GM23338 (cell line): Measurements from ENCODE around the gene HIPK1. TPM values are rescaled to one million over a fixed set of nuclear protein-coding genes. Genes with fewer than 3 reads are reported as not detected.

Source experiments
- ATAC-seq: fragments of 200-7000 bp; cut with Tn5 transposase; 3 replicates; pipeline ENCODE4 v1.9.1; 2020
- DNase-seq: peaks from one replicate; pipeline ENCODE4 v3.0.0-alpha.2; 2015; ENCODE audit warnings: low spot score
- H2AFZ ChIP-seq: fragments of 200-600 bp; sonication (generic); 2 replicates; pipeline ENCODE4 v1.8.0; 2016; ENCODE audit warnings: antibody characterized with exemption, mild to moderate bottlenecking, moderate library complexity
- H3F3A ChIP-seq: fragments of 200-600 bp; sonication (generic); replicated peaks from 2 replicates; pipeline ENCODE4 v1.8.0; 2017; ENCODE audit warnings: antibody characterized with exemption, mixed run types, low read depth
- H3K27ac ChIP-seq: fragments of 200-600 bp; sonication (generic); 2 replicates; pipeline ENCODE4 v1.6.1; 2016; ENCODE audit warnings: low read depth
- H3K27me3 ChIP-seq: fragments of 200-600 bp; sonication (generic); 2 replicates; pipeline ENCODE4 v1.8.0; 2016; ENCODE audit warnings: mild to moderate bottlenecking, mixed run types, moderate library complexity; ENCODE audit not compliant: insufficient read depth
- H3K36me3 ChIP-seq: fragments of 200-600 bp; sonication (generic); 2 replicates; pipeline ENCODE4 v1.8.0; 2016; ENCODE audit warnings: mild to moderate bottlenecking; ENCODE audit not compliant: insufficient read depth
- H3K4me1 ChIP-seq: fragments of 200-600 bp; sonication (generic); 2 replicates; pipeline ENCODE4 v1.8.0; 2016; ENCODE audit warnings: mild to moderate bottlenecking, moderate library complexity; ENCODE audit not compliant: insufficient read depth
- H3K4me2 ChIP-seq: fragments of 200-600 bp; sonication (generic); 2 replicates; pipeline ENCODE4 v1.7.1; 2017; ENCODE audit warnings: mixed run types
- H3K4me3 ChIP-seq: fragments of 200-600 bp; sonication (generic); 2 replicates; pipeline ENCODE4 v1.6.1; 2016; ENCODE audit warnings: mixed run types
- H3K79me2 ChIP-seq: fragments of 200-600 bp; sonication (generic); replicated peaks from 2 replicates; pipeline ENCODE4 v1.8.0; 2017; ENCODE audit warnings: mild to moderate bottlenecking; ENCODE audit not compliant: insufficient read depth
- H3K9me2 ChIP-seq: fragments of 200-600 bp; sonication (generic); 2 replicates; pipeline ENCODE4 v1.8.0; 2017; ENCODE audit not compliant: insufficient read depth
- H4K20me1 ChIP-seq: fragments of 200-600 bp; sonication (generic); replicated peaks from 2 replicates; pipeline ENCODE4 v1.8.0; 2017; ENCODE audit warnings: mild to moderate bottlenecking; ENCODE audit not compliant: insufficient read depth
- H3K27ac Mint-ChIP-seq: 2 replicates; pipeline ENCODE4 v1.8.0; 2020; ENCODE audit warnings: inconsistent platforms, mild to moderate bottlenecking, moderate library complexity, mixed read lengths
- H3K27me3 Mint-ChIP-seq: 3 replicates; pipeline ENCODE4 v1.8.0; 2022; ENCODE audit warnings: low read depth, mild to moderate bottlenecking, moderate library complexity, mixed read lengths, inconsistent platforms; ENCODE audit not compliant: insufficient read depth, poor library complexity
- H3K36me3 Mint-ChIP-seq: 3 replicates; pipeline ENCODE4 v1.8.0; 2021; ENCODE audit warnings: low read depth, mild to moderate bottlenecking, inconsistent platforms, moderate library complexity, mixed read lengths
- H3K4me1 Mint-ChIP-seq: 3 replicates; pipeline ENCODE4 v1.8.0; 2020; ENCODE audit warnings: mild to moderate bottlenecking, inconsistent platforms, mixed read lengths
- H3K4me3 Mint-ChIP-seq: 3 replicates; pipeline ENCODE4 v1.8.0; 2021; ENCODE audit warnings: moderate library complexity, mild to moderate bottlenecking, inconsistent platforms, mixed read lengths
- H3K9me3 Mint-ChIP-seq: 3 replicates; pipeline ENCODE4 v1.8.0; 2020; ENCODE audit warnings: moderate library complexity, mild to moderate bottlenecking, inconsistent platforms, mixed read lengths
- CREB1 ChIP-seq: fragments of 250-450 bp; sonication (Bioruptor Pico); IDR thresholded peaks from 2 replicates; pipeline ENCODE4 v1.5.0; 2020; ENCODE audit warnings: low read depth, mild to moderate bottlenecking, moderate library complexity
- EZH2 ChIP-seq: fragments of 200-600 bp; sonication (generic); IDR thresholded peaks from one replicate; pipeline ENCODE4 v1.8.0; 2017; ENCODE audit warnings: antibody characterized with exemption, mild to moderate bottlenecking, low read depth; ENCODE audit not compliant: unreplicated experiment
- EZH2phosphoT487 ChIP-seq: fragments of 200-600 bp; sonication (generic); IDR thresholded peaks from one replicate; pipeline ENCODE4 v1.8.1; 2018; ENCODE audit warnings: antibody characterized with exemption; ENCODE audit not compliant: unreplicated experiment
- JUNB ChIP-seq: IDR thresholded peaks from one replicate; pipeline ENCODE4 v1.6.1; 2016; ENCODE audit warnings: antibody characterized with exemption; ENCODE audit not compliant: unreplicated experiment
- NANOG ChIP-seq: IDR thresholded peaks from 2 replicates; pipeline ENCODE4 v1.6.1; 2016; ENCODE audit warnings: antibody characterized with exemption, borderline replicate concordance
- POLR2AphosphoS5 ChIP-seq: IDR thresholded peaks from 2 replicates; pipeline ENCODE4 v1.6.1; 2016; ENCODE audit warnings: antibody characterized with exemption, low read depth
- STAT1 ChIP-seq: IDR thresholded peaks from one replicate; pipeline ENCODE4 v1.6.1; 2016; ENCODE audit warnings: antibody characterized with exemption; ENCODE audit not compliant: unreplicated experiment
- ZNF114 ChIP-seq: fragments of 250-450 bp; sonication (Bioruptor Pico); IDR thresholded peaks from 2 replicates; pipeline ENCODE4 v1.5.0; 2020; ENCODE audit warnings: mild to moderate bottlenecking, moderate library complexity
- ZNF331 ChIP-seq: fragments of 250-450 bp; sonication (Bioruptor Pico); IDR thresholded peaks from 2 replicates; pipeline ENCODE4 v1.5.0; 2020; ENCODE audit warnings: low read depth, mild to moderate bottlenecking, moderate library complexity
- polyA plus RNA-seq: library from polyadenylated mRNA; unstranded; fragments of >200 nt; fragmentation: Nextera tagmentation; extraction: Ambion mirVana; gene quantifications from 2 replicates; pipeline ENCODE4 v1.2.1, GENCODE V29; 2016
- total RNA-seq: library from RNA; depleted of rRNA; stranded (reverse); fragments of >200 nt; shearing (Covaris generic); gene quantifications from 2 replicates; pipeline ENCODE4 v1.2.3, GENCODE V29; 2014
- TF ChIP-seq, protein P1 (sequence below): IDR thresholded peaks from one replicate; pipeline ENCODE4 v1.6.1; 2018; ENCODE audit warnings: antibody characterized with exemption; ENCODE audit not compliant: unreplicated experiment
- TF ChIP-seq, protein P2 (sequence below): fragments of 250-450 bp; sonication (Bioruptor Pico); IDR thresholded peaks from 2 replicates; pipeline ENCODE4 v1.5.0; 2020; ENCODE audit warnings: mild to moderate bottlenecking, moderate library complexity
- TF ChIP-seq, protein P3 (sequence below): IDR thresholded peaks from 2 replicates; pipeline ENCODE4 v1.6.1; 2016; ENCODE audit warnings: antibody characterized with exemption
- TF ChIP-seq, protein P4 (sequence below), 2 experiments: fragments of 200-600 bp in 1 of 2; sonication (generic) in 1 of 2; conservative IDR thresholded peaks; 2 replicates each; pipeline versions ENCODE4 v1.5.1 to v1.6.1; 2016 to 2017; ENCODE audit warnings: antibody characterized with exemption in 2 of 2, low read depth in 2 of 2, mild to moderate bottlenecking in 2 of 2, moderate library complexity in 1 of 2

Gene HIPK1
- total and polyA plus RNA-seq, 2 experiments from 2014 or later: 14.3 to 47.5 TPM

DNA sequence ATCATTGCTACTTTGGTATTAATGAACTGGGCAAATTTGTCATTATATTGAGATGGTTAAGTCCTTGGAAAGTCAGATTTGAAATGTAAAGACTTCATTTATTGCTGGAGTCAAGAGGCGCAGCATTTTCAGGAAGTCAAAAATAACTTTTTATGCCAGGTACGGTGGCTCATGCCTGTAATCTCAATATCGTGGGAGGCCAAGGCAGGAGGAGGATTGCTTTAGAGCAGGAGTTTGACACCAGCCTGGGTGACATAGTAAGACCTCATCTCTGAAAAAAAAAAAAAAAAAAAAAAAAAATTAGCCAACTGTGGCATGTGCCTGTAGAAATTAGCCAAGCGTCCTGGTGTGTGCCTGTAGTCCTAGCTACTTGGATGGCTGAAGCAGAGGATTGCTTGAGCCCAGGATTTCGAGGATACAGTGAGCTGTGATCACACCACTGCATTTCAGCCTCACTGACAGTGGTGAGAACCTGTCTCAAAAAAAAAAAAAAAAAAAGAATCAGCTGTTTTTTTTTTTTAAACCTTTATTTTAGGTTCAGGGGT, 5.5 kb downstream of the HIPK1 start (continued):
- no peak for TF ChIP-seq ZNF114
- TF ChIP-seq EZH2phosphoT487: no peak
- TF ChIP-seq, protein P1, sequence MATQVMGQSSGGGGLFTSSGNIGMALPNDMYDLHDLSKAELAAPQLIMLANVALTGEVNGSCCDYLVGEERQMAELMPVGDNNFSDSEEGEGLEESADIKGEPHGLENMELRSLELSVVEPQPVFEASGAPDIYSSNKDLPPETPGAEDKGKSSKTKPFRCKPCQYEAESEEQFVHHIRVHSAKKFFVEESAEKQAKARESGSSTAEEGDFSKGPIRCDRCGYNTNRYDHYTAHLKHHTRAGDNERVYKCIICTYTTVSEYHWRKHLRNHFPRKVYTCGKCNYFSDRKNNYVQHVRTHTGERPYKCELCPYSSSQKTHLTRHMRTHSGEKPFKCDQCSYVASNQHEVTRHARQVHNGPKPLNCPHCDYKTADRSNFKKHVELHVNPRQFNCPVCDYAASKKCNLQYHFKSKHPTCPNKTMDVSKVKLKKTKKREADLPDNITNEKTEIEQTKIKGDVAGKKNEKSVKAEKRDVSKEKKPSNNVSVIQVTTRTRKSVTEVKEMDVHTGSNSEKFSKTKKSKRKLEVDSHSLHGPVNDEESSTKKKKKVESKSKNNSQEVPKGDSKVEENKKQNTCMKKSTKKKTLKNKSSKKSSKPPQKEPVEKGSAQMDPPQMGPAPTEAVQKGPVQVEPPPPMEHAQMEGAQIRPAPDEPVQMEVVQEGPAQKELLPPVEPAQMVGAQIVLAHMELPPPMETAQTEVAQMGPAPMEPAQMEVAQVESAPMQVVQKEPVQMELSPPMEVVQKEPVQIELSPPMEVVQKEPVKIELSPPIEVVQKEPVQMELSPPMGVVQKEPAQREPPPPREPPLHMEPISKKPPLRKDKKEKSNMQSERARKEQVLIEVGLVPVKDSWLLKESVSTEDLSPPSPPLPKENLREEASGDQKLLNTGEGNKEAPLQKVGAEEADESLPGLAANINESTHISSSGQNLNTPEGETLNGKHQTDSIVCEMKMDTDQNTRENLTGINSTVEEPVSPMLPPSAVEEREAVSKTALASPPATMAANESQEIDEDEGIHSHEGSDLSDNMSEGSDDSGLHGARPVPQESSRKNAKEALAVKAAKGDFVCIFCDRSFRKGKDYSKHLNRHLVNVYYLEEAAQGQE: no peak
- no peak for TF ChIP-seq JUNB
- TF ChIP-seq STAT1: no peak
- TF ChIP-seq NANOG: no peak

DNA sequence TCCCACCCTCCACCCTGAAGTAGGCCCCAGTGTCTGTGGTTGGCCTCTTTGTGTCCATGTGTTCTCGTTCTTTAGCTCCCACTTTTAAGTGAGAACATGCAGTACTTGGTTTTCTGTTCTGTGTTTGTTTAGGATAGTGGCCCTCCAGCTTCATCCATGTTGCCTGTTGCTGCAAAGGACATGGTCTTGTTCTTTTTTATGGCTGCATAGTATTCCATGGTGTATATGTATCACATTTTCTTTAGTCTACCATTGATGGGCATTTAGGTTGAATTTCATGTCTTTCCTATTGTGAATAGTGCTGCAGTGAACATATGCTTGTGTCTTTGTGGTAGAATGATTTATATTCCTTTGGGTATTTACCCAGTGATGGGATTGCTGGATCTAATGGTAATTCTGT, 6.1 kb downstream of the HIPK1 start:
- no peaks in the 10 kb centered on the region for H3K27me3 ChIP-seq
- no peak overlapping the region for H3K4me3 ChIP-seq
- DNase-seq: no peak
- Mint-ChIP-seq H3K9me3 (no peaks in the 10 kb centered on the region), H3K27ac (no peak overlapping the region), H3K4me1 (peaks cover 28% of the 10 kb centered on the region), H3K27me3 (peaks cover 2% of the 10 kb centered on the region), H3K4me3 (no peak overlapping the region), H3K36me3 (peaks cover under 1% of the 10 kb centered on the region; the same call in 1 of the 3 replicates)
- peaks cover 24% of the 10 kb centered on the region for H3K4me1 ChIP-seq
- peaks cover 99% of the 10 kb centered on the region for H3K79me2 ChIP-seq
- H3K4me2 ChIP-seq: no peak overlapping the region
- H3K27ac ChIP-seq: no peak overlapping the region
- no peaks in the 10 kb centered on the region for H3K9me2 ChIP-seq
- H2AFZ ChIP-seq: no peak overlapping the region
- peaks cover 28% of the 10 kb centered on the region for H4K20me1 ChIP-seq
- H3K36me3 ChIP-seq: no peaks in the 10 kb centered on the region
- no peaks in the 10 kb centered on the region for H3F3A ChIP-seq
- ATAC-seq: no peak
- TF ChIP-seq, protein P2, sequence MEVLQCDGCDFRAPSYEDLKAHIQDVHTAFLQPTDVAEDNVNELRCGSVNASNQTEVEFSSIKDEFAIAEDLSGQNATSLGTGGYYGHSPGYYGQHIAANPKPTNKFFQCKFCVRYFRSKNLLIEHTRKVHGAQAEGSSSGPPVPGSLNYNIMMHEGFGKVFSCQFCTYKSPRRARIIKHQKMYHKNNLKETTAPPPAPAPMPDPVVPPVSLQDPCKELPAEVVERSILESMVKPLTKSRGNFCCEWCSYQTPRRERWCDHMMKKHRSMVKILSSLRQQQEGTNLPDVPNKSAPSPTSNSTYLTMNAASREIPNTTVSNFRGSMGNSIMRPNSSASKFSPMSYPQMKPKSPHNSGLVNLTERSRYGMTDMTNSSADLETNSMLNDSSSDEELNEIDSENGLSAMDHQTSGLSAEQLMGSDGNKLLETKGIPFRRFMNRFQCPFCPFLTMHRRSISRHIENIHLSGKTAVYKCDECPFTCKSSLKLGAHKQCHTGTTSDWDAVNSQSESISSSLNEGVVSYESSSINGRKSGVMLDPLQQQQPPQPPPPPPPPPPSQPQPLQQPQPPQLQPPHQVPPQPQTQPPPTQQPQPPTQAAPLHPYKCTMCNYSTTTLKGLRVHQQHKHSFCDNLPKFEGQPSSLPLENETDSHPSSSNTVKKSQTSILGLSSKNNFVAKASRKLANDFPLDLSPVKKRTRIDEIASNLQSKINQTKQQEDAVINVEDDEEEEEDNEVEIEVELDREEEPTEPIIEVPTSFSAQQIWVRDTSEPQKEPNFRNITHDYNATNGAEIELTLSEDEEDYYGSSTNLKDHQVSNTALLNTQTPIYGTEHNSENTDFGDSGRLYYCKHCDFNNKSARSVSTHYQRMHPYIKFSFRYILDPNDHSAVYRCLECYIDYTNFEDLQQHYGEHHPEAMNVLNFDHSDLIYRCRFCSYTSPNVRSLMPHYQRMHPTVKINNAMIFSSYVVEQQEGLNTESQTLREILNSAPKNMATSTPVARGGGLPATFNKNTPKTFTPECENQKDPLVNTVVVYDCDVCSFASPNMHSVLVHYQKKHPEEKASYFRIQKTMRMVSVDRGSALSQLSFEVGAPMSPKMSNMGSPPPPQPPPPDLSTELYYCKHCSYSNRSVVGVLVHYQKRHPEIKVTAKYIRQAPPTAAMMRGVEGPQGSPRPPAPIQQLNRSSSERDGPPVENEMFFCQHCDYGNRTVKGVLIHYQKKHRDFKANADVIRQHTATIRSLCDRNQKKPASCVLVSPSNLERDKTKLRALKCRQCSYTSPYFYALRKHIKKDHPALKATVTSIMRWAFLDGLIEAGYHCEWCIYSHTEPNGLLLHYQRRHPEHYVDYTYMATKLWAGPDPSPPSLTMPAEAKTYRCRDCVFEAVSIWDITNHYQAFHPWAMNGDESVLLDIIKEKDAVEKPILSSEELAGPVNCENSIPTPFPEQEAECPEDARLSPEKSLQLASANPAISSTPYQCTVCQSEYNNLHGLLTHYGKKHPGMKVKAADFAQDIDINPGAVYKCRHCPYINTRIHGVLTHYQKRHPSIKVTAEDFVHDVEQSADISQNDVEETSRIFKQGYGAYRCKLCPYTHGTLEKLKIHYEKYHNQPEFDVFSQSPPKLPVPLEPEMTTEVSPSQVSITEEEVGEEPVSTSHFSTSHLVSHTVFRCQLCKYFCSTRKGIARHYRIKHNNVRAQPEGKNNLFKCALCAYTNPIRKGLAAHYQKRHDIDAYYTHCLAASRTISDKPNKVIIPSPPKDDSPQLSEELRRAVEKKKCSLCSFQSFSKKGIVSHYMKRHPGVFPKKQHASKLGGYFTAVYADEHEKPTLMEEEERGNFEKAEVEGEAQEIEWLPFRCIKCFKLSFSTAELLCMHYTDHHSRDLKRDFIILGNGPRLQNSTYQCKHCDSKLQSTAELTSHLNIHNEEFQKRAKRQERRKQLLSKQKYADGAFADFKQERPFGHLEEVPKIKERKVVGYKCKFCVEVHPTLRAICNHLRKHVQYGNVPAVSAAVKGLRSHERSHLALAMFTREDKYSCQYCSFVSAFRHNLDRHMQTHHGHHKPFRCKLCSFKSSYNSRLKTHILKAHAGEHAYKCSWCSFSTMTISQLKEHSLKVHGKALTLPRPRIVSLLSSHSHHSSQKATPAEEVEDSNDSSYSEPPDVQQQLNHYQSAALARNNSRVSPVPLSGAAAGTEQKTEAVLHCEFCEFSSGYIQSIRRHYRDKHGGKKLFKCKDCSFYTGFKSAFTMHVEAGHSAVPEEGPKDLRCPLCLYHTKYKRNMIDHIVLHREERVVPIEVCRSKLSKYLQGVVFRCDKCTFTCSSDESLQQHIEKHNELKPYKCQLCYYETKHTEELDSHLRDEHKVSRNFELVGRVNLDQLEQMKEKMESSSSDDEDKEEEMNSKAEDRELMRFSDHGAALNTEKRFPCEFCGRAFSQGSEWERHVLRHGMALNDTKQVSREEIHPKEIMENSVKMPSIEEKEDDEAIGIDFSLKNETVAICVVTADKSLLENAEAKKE (CRISPR knock-in tag): no peak
- no peak for TF ChIP-seq POLR2AphosphoS5
- TF ChIP-seq NANOG: no peak
- TF ChIP-seq, protein P3, sequence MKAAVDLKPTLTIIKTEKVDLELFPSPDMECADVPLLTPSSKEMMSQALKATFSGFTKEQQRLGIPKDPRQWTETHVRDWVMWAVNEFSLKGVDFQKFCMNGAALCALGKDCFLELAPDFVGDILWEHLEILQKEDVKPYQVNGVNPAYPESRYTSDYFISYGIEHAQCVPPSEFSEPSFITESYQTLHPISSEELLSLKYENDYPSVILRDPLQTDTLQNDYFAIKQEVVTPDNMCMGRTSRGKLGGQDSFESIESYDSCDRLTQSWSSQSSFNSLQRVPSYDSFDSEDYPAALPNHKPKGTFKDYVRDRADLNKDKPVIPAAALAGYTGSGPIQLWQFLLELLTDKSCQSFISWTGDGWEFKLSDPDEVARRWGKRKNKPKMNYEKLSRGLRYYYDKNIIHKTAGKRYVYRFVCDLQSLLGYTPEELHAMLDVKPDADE: no peak
- no peak for TF ChIP-seq STAT1
- TF ChIP-seq EZH2: no peak
- TF ChIP-seq ZNF331 (CRISPR knock-in tag): no peak
- no peak for TF ChIP-seq EZH2phosphoT487
- no peak for TF ChIP-seq CREB1
- TF ChIP-seq ZNF114: no peak
- TF ChIP-seq, protein P4, sequence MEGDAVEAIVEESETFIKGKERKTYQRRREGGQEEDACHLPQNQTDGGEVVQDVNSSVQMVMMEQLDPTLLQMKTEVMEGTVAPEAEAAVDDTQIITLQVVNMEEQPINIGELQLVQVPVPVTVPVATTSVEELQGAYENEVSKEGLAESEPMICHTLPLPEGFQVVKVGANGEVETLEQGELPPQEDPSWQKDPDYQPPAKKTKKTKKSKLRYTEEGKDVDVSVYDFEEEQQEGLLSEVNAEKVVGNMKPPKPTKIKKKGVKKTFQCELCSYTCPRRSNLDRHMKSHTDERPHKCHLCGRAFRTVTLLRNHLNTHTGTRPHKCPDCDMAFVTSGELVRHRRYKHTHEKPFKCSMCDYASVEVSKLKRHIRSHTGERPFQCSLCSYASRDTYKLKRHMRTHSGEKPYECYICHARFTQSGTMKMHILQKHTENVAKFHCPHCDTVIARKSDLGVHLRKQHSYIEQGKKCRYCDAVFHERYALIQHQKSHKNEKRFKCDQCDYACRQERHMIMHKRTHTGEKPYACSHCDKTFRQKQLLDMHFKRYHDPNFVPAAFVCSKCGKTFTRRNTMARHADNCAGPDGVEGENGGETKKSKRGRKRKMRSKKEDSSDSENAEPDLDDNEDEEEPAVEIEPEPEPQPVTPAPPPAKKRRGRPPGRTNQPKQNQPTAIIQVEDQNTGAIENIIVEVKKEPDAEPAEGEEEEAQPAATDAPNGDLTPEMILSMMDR (conservative IDR thresholded peaks at IDR 0.05; ENCODE audit: low read depth in 2 of 2): no peak
- TF ChIP-seq JUNB: no peak
